ENCODE measurements around the gene ERBB4.
A peak's percentile ranks its signal among the peaks of the same experiment; 100 is the strongest.
"Not testable (repeated sequence)": the region's sequence is repeated elsewhere in the genome, so short reads cannot be mapped to it uniquely, and the experiment has no call there.

ERBB4 gene

DNA sequence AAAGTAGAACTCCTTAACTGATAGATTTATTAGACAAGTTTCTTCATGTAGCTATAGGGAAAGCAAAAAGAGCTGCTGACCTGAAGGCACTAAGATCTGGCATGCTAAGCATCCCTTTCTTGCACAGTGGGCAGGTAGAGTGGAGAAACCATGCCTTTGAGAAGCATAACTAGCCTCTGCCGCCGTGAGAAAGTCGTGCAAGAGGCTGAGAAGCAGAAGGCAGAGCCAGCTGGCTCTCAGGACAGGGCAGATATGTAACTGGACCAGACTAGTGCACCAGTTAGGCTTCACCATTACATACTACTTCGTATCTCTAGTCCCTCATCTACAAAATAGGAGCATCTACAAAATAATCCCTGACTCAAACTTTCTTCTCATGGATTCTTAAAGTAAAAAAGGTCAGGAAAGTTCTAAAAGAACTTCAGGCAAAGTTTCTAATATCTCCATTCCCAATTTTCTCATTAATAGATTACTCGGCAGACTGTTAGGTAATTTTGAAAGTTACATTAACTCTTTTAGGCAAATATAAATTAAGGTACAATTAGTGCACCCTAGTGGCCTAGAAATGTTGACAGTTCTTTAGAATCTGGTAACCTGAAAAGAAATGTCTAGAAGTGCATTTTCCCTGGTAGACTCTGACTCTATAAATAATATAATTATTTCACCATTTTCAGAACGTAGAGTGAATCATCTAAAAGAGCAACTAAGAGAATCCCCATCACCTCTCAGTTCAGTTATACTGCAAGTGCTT, 10.3 kb downstream of the ERBB4 start:
- no peak for DNase-seq (ENCODE audit: low spot score)

DNA sequence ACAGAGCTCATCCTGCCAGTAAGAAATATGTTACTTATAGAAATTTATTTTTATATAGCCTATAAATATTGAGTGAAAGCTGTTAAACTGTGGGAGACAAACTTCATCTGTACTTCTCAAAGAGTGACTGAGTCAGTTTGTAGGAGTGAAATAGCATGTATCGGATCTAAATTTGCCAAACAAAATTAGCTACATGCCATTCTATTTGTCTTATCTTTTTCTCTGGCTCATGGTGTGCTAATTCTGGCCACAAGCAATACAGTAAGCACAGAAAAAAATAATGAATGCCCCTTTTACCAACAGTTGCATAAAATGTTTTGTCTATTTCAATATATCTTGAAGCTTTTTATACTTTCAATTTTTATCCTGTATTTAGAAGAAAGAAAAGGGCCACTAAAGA, 12.5 kb downstream of the ERBB4 start:
- no peak for DNase-seq (ENCODE audit: low spot score)

DNA sequence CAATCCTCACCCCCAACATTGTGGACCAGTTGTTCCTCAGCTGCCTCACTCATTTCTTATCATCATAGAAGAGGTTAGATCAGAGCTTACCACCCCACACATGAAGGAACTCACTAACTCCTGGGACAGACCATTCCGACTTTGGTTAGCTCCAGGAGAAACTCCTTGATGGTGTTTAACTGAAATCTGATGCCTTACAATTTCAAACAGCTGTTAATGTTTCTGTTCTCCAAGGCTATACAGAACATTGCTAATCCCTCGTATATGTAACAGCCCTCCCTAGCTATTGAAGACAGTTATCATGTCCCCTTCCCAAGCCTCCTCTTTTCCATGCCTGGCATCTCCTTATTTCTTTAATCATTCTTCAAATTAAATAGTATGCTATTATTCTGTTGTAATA, 14.8 kb downstream of the ERBB4 start:
- DNase-seq (ENCODE audit: low spot score) = no peak

DNA sequence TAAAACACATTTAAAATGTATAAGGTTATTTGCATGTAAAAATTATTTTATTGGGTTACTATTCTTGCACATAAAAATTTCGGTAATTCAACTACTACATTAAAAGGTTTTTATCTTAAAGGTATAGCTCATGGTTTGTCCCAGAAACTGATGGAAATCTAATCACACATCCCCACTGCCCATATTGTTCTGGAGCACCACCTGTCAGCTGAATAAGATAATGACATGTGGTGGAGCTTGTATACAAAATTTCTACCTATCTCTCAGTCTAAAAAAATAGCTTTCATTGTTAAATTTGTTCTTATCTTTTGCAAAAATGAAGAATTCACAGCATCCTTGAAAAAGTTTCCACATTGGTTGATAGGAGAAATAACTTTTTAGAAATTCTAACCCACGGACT, 18.3 kb downstream of the ERBB4 start:
- DNase-seq (ENCODE audit: low spot score) = no peak

DNA sequence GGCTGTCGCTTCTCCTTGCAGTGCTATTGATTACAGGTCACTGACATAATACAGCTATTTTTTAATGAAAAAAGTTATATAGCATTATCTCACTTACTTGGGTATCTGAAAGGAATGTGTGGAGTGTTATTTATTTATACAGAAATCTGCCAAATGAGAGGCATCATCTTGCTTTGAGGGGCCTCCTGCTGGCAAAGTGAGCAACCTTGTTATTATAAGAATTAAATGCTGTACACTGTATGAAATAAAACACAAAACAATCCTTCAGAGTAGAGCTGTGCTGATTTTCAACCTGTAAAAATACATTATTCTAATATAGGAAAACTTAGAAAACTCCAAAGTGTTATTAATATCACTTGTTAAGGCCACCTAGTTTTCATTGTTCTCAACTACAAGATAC, 20.9 kb downstream of the ERBB4 start:
- DNase-seq (ENCODE audit: low spot score) = no peak

DNA sequence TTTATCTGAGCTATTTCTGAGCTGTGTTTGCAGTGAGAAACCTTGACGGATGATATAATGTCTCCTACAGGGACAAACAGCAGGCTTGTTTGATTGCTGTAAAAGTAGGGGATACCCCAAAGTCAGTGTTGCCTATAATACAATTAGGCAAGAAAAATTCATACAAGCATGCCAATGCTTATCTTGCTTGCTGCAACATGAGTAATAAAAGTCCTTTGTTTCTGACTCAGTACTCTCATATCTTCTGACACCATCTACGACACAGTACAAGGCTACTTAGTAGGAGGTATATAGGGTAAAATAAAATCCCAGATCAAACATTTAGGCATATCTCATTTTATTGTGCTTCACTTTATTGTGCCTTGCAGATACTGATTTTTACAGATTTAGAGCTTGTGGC, 33.0 kb downstream of the ERBB4 start:
- DNase-seq (ENCODE audit: low spot score) = peak; percentile 53

DNA sequence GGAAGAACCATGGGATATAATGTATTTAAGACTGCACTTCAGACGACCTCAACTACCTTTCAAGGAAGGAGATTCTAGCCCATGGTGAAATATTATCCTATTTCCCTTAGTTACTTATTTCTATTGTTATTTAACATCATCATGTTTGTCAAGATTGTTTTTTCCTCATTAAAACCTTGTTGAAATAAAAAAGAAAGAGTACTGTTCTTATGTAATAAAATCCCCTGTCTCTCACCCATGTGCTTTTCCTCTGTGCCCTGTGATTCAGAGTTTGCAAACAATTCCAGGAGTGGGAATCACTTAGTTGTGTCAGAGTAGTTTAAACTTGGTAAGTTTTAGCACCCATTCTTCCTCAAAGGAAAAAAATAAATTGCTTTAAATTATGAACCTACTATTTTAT, 43.6 kb downstream of the ERBB4 start:
- DNase-seq (ENCODE audit: low spot score) = no peak

DNA sequence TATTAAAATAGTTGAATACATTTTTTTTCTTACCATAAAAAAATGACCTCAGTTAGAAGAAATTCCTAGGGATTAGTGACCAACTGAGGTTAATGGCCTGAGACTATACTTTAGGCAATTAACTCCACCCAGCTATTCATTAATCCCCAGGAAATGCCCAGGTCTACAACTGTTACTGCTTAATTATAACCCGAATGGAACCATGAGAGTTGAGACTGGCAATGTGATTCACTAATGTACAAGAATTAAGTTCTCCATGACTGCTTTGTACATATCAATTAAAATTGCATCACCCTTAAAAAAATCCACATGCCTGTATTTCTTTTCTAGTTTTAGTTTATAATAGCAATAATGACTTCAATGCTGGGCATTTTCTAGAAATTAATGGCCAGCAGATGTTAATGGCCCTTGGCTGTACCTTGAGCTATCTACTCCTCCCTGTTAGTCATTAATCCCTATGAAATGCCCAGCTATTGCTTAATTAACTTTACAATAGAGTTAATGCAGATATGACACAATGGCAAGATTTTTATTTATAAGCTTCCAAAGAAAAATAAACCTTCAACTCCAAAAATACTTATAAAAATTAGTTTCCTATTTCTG, 44.1 kb downstream of the ERBB4 start:
- DNase-seq (ENCODE audit: low spot score) = no peak

DNA sequence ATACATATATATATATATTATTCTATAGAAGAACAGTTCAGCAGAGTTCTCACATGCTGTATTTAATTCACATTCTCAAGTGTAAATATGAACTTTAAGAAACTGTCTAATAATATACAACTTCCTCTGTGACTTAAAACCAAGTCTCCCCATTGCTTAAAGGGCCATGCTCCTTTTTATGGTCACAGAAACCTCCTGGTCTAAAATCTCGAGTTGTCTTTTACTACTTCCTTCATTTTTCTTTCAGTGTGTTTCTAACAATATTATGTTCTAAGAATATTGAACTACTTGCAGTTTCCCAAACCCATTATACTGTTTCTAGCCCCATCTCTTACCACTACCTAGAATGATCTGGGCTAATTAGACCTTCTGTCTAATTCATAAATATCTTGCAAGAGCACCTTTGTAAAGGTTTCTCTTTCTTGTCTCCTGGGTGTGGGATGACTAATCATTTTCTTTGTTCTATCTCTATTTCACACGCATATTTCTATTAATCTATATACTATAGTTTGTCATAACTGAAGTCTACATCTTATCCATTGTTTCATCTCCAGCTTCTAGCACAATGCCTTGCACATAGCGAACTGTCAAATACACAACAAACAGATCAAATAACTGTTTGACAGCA, 48.8 kb downstream of the ERBB4 start:
- no peak for DNase-seq (ENCODE audit: low spot score)

DNA sequence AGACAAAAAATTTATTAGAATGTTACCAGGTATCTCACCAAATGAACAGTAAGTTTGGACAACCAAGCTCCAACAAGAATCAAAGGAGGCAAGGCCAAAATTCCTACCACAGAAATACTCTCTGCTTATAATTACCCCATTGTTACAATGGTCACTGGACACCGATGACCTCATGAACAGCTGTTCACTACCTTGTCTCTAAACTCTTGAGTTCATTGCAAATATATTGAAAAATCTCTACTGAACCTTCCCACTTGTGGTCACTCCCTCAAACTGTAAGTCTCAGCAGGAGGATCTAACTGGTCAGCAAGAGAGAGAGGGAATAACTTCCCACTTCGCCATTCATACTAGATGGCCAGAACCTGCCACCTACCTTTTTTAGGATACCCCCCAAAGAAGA, 50.0 kb downstream of the ERBB4 start:
- DNase-seq (ENCODE audit: low spot score) = no peak

DNA sequence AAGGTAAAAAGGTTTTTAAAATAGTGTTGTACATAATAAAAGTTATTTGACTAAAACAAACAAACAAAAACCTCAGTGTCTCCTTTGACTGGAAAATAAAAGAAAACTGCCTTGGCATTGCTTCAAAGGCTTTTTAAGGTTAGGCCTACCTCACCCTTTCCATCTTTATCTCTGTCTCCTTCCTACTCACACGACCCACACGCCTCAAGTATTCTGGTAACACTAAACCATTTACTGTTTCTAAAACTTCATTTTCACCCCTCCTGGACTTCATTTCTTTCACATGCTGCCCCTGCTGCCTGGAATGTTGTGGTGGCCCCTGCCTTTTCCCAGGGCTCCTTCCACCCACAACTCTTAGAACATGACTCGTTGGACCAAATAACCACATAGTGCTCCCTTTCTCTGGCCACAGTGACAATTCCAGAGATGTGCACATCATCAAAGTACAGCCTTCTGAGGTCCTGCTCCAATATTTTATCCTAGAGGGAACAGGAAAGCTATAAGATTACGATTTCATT, 54.0 kb downstream of the ERBB4 start:
- DNase-seq (ENCODE audit: low spot score) = no peak

DNA sequence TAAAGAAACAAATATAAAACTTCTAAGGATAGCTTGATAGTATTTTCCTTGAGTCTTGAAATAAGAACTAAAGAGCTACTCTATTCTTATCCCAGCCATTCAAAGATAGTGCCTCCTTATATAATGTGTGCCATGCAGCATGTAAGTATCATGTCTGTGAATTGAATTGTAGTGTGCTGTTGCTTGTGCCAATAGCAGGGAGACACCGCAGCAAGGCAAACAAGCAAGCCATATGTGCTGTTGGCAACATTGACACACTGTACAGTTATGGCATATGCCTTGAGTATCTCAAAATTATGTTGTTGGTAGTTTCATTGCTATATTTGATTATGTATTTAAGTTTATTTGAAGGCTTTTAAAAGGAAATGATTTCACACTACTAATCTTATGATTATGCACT, 58.2 kb downstream of the ERBB4 start:
- DNase-seq (ENCODE audit: low spot score) = no peak

DNA sequence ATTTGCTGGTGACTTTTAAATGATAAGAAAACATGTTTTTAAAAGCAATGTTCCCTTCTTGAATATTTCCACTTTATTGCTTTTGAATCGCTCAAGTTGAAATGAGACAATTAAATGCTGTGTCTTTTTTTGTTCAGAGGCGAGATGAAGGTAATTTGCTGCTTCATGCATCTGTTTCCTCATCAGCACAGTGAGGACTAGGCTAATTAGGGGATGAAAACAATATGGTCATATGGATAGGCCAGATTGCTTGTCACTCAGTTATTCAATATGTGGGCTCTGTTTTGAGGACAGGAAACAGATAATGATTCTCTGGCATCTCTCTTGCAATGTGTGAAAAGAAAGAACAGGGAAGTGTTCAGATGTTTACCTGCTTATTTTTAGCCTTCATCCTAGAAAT, 61.0 kb downstream of the ERBB4 start:
- no peak for DNase-seq (ENCODE audit: low spot score)

DNA sequence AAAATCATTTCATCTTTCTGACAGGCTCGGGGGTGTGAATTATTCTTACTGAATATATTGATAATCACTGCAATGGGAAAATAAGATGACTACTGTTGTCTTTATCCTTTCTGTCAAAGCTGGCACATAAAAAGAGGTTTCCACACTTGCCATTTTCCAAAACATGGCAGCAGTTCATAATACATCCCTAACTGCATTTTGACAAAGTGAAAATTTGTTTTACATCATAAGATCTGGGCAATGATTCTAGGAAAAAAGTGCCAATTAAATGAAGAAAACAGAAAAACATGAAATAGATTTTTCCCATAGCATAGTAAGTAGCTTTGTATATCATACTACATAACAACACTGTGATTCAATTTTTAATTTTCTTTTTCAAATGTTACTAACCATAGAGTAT, 65.4 kb downstream of the ERBB4 start:
- no peak for DNase-seq (ENCODE audit: low spot score)

DNA sequence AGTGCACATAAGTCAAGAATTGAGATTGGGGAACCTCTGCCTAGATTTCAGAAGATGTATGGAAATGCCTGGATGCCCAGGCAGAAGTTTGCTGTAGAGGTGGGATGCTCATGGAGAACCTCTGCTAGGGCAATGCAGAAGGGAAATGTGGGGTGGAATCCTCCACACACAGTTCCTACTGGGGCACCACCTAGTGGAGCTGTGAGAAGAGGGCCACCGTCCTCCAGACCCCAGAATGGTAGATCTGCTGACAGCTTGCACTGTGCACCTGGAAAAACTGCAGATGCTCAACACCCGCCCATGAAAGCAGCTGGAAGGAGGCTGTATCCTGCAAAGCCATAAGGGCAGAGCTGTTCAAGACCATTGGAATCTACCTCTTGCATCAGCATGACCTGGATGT, 71.1 kb downstream of the ERBB4 start:
- not testable (repeated sequence) for DNase-seq (ENCODE audit: low spot score)

DNA sequence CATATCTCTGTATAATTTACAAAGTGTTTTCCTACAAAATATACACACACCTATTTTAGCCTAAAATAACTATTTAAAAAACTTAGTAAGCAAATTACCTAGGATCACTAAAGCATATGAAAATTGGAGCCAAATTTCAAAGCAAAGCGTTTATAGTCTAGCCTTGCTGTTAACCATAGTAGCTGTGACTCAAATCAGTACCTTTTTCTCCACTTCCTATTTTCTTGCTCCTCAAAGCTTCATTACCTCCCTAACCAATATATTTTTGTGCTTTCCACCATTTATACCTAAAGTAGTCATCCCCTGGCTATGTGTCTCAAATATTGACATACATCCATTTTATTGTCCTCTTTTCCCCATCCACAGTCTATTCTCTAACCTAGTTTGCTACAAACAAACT, 73.1 kb downstream of the ERBB4 start:
- no peak for DNase-seq (ENCODE audit: low spot score)

DNA sequence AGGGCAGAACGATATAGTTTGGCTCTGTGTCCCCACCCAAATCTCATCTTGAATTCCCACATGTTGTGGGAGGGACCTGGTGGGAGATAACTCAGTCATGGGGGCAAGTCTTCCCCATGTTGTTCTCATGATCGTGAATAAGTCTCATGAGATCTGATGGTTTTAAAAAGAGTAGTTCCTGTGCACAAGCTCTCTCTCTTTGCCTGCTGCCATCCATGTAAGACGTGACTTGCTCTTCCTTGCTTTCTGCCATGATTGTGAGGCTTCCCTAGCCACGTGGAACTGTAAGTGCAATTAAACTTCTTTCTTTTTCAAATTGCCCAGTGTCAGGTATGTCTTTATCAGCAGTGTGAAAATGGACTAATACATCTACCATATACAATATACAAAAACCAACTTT, 76.9 kb downstream of the ERBB4 start:
- not testable (repeated sequence) for DNase-seq (ENCODE audit: low spot score)

DNA sequence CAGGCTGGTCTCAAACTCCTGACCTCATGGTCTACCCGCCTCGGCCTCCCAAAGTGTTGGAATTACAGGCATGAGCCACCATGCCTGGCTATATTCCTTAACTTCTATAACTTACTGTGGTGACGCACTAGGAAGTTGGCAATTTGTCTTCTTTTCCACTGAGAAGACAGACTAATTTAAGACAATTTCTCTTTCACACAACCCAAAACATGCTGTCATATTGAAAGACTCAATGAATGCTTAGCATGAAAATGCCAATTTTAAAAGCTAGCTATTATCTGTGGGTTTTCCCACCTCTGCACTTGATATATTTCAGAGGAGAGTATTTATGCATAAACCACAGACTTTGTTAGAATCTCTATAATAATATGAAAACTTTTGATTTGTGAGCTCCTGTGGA, 84.5 kb downstream of the ERBB4 start:
- no peak for DNase-seq (ENCODE audit: low spot score)

DNA sequence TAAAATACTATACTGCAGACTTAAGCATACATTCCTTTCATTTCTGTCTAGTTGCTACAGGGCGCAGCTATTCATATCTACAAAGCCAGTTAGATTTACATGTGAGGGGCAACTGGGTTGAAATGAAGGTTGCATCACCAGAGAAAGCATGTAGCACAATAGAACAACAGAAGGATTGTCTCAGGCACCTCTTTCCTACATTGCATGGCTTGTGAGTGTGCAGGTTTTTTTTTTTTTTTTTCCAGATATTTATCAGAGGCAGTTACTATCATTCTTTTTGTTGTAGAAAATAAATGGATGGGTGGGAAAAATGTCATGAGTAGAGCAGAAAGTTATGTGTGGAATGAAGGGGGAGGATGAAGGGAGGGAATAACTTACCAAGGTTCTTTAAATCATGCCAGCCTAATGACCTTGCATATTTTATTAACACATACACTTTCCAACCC, 86.8 kb downstream of the ERBB4 start:
- DNase-seq (ENCODE audit: low spot score) = no peak

DNA sequence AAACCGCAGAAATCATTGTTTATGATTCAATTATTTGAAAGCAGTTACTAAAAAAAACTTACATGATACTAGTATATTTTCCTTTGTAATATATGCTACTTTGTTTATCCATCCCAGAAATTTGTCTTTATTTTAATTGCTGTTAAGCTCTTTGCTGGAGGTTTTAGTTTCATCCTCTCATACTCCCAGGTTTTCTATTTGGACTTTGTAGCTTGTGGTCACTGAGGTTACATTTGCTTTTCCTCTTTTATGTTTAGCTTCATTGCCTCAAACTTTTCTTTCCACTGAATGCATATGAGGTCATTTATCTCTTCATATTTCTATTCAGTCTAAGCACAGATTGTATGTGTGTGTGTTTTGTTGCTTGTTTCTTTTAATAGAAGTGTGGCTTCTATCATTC, 89.9 kb downstream of the ERBB4 start:
- no peak for DNase-seq (ENCODE audit: low spot score)

DNA sequence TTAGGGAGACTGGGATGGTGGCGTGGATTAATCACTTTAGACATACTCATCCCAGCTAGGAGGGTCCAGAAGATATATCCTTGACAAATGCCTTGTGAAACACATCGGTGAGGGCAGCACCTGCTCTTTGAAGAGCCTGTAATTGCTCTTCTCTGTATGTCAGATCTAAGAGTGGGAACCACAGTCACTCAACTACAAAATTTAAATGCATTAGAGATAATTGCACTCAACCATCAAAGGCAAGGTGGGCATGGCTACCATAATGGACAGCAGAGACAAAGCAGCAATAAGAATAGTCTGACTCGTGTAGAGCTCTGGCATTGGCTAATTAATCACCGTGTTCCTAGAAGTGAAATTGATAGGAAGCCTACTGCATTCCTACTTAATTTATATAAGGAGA, 96.8 kb downstream of the ERBB4 start:
- no peak for DNase-seq (ENCODE audit: low spot score)

DNA sequence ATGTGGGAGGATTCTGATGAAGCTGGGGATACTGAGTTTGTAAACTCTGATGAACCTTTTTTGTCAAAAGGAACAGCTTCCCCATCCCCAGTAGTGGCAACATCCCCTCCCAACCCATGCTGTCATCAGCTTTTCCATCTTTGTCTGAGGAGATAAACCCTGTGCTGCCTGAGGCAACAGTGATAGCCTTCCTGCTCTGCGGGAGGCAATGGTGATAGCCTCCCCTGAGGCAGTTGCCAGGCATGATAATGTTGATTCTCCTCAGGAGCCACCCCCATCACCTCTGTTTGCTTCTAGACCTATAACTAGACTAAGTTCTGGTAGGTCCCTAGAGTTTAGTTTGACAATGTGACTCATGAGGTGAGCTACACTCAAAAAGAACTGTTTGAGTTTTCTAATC, 97.5 kb downstream of the ERBB4 start:
- DNase-seq (ENCODE audit: low spot score) = no peak

DNA sequence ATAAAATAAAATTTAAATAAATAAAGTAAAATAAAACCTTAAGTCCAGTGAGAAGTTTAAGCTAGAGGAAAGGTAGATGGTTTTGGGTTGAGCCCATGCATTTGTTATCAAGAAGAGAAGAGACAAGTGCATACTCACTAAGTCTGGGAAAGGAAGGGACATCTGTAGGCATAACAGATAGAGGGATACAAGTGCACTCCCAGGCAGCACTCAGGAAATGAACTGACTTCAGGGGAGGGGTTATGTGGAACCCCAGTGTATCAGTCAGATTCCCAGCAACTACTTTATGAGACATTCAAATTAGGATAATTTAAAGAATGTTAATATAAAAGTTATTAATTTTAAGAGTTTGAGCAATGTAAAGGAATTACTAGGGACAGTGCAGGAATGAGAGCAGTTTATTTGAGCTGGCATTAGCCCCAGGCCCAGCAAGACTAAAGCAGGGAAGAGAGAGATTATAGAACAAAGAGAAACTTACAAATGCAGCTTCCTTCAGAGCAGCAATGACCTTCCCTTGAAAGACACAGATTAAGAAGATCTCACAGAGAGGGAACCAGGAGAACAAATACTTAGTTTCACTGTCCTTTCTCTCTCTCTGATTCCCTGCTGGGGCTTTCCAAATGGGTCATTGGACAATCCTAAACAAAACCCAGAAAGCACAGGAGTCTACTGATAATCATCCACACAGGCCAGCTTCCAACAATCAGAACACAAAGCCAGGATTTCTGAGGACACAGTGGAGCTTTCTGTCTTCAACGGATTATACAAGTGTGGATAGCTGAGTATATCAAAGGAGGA, 109.7 kb downstream of the ERBB4 start:
- DNase-seq (ENCODE audit: low spot score) = no peak
